ENCODE results near the gene COPE. TPM values are rescaled to one million over a fixed set of nuclear protein-coding genes. Genes with fewer than 3 reads are reported as not detected.

The COPE gene
- 100 to 1,000 TPM; 173 to 238 (median 197) TPM for total RNA-seq

DNA sequence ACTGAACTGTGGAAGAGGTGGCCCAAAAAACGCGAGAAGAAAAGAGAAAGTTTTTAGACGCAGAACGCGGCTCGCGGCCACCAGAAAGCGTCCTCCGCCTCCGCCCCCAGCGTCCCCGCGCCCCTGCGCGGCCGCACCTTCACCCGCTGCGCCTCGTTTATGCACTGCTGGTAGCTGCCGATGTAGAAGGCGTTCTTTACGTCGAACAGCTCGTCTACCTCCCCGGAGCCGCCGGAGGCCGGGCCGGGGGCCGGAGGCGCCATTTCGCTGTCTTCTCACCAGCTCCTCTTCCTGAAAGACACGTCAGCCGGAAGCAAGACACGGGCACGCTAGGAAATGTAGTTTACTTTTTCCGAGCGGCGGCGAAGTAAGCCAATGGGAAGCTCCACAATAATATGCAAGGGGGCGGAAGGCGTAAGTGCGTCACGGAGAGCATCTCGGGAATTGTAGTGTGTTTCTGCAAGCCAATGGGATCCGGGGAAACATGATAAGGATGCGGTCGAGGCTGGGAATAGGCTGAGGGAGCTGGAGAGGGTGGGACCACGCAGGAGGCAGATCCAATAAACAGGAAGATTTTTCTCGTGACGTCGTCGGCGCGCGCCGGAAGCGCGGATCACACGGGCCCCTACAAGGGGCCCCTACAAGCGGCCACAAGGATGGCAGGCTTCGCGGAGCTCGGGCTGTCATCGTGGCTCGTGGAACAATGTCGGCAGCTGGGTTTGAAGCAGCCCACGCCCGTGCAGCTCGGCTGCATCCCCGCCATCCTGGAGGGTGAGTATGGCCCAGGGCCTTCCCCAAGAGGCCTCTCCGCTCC, at the start of gene COPE, which contains the start of gene DDX49:
Gene COPE (minus strand): TSS at position 302 of the 814 bp plus-strand sequence. CDS start 39 bp downstream, at position 263.
Gene DDX49 (plus strand): TSS at position 630 of the 814 bp plus-strand sequence. CDS start 27 bp downstream, at position 657.
- intact Hi-C loops (cut with DNase I; ENCODE audit: low total_unique reads), result no loop called here
- H3K4me3 ChIP-seq (ENCODE audit: low read depth, poor library complexity, severe bottlenecking), result peak within 1 kb of the TSS; percentile 86
- 0% methylated on average over 49 to 60 of the region's 72 CpGs for WGBS, 2 donors
- TF ChIP-seq, protein P1, sequence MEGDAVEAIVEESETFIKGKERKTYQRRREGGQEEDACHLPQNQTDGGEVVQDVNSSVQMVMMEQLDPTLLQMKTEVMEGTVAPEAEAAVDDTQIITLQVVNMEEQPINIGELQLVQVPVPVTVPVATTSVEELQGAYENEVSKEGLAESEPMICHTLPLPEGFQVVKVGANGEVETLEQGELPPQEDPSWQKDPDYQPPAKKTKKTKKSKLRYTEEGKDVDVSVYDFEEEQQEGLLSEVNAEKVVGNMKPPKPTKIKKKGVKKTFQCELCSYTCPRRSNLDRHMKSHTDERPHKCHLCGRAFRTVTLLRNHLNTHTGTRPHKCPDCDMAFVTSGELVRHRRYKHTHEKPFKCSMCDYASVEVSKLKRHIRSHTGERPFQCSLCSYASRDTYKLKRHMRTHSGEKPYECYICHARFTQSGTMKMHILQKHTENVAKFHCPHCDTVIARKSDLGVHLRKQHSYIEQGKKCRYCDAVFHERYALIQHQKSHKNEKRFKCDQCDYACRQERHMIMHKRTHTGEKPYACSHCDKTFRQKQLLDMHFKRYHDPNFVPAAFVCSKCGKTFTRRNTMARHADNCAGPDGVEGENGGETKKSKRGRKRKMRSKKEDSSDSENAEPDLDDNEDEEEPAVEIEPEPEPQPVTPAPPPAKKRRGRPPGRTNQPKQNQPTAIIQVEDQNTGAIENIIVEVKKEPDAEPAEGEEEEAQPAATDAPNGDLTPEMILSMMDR (IDR thresholded peaks at IDR 0.05), result no peak
- peak in 1 of 2 donors; percentile 64 for TF ChIP-seq POLR2A (IDR thresholded peaks at IDR 0.05)
- peak; percentile 99 to 100 for DNase-seq (ENCODE audit: low spot score in 2 of 2)

DNA sequence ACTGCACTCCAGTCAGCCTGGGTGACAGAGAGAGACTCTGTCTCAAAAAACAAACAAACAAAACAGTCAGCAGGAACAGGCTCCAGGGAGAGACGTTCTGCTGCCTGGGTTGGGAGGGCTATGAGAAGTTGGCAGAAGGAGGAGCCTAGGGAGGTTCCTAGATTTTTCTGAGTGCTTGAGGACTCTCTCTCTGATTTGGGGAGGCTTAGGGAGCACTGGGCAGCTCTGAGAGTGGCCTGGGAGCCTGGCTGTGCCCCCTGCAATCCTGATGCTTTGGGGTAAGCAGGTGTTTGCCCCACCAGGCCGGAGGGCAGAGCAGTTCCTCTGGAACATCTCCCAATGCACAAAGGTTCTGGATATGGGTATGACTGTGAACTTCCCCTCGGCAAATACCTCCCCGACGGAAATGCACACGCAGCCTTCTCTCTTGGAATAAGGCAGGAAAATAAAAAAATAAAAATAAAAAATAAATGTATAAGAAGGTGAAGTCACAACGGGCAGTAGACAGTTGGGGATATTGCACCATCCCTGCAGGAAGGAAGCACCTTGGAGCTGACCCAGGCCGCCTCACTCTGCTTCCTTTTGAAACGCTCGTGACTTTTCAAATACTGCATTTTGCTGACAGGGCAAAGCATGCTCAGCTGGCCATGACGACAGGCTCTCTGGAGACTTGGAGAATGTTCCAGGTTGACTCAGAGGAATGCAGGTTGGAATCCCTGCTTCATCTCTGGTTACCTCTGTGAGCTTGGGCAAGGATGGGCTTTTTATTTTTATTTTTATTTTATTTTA, 48.4 kb upstream of the COPE start:
- no peak overlapping the region for H3K4me3 ChIP-seq (ENCODE audit: low read depth, poor library complexity, severe bottlenecking)
- TF ChIP-seq, protein P1 (IDR thresholded peaks at IDR 0.05), result no peak
- no peak for TF ChIP-seq POLR2A (IDR thresholded peaks at IDR 0.05)
- DNase-seq (ENCODE audit: low spot score in 2 of 2), result peak; percentile 80 to 96
- intact Hi-C loops (cut with DNase I; ENCODE audit: low total_unique reads), result no loop called here
- WGBS, 2 donors, result 25 to 34% methylated on average over 11 of the region's 11 CpGs

DNA sequence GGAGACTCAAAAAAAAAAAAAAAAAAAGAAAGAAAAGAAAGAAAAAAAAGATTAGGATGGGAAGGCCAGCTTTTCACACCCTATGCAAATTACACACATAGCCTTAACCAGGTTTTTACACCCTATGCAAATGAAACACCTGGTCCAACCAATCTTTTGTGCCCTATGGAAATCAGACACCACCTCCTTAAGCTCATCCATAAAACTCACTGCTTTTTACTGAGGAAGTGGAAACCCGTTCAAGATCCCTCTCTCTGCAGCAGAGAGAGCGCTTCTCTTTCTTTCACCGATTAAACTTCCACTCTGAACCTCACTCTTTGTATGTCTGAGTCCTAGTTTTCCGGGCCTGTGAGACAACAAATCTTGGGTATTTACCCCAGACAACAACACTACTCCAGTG, 47.1 kb upstream of the COPE start:
- DNase-seq (ENCODE audit: low spot score in 2 of 2), result no peak
- no peak overlapping the region for H3K4me3 ChIP-seq (ENCODE audit: low read depth, poor library complexity, severe bottlenecking)
- 41 to 47% methylated on average over 4 of the region's 4 CpGs for whole genome bisulfite sequencing, 2 donors
- no peak for TF ChIP-seq POLR2A (IDR thresholded peaks at IDR 0.05)
- TF ChIP-seq, protein P1 (IDR thresholded peaks at IDR 0.05), result no peak
- intact Hi-C loops (cut with DNase I; ENCODE audit: low total_unique reads), result no loop called here

DNA sequence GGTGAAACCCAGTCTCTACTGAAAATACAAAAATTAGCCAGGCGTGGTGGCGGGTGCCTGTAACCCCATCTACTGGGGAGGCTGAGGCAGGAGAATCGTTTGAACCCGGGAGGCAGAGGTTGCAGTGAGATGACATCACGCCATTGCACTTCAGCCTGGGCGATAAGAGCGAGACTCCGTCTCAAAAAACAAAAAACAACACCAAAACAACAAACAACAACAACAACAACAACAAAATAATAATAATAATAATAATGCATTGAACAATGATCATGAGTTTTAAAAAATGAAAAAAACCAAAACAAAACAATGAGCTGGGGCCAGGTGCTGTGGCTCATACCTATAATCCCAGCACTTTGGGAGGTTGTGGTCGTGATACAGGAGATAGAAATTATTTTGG, 44.9 kb upstream of the COPE start:
- H3K4me3 ChIP-seq (ENCODE audit: low read depth, poor library complexity, severe bottlenecking), result no peak overlapping the region
- TF ChIP-seq POLR2A (IDR thresholded peaks at IDR 0.05), result no peak
- TF ChIP-seq, protein P1 (IDR thresholded peaks at IDR 0.05), result no peak
- intact Hi-C loops (cut with DNase I; ENCODE audit: low total_unique reads), result no loop called here
- DNase-seq (ENCODE audit: low spot score in 2 of 2), result no peak
- 89 to 92% methylated on average over 9 of the region's 9 CpGs for WGBS, 2 donors

DNA sequence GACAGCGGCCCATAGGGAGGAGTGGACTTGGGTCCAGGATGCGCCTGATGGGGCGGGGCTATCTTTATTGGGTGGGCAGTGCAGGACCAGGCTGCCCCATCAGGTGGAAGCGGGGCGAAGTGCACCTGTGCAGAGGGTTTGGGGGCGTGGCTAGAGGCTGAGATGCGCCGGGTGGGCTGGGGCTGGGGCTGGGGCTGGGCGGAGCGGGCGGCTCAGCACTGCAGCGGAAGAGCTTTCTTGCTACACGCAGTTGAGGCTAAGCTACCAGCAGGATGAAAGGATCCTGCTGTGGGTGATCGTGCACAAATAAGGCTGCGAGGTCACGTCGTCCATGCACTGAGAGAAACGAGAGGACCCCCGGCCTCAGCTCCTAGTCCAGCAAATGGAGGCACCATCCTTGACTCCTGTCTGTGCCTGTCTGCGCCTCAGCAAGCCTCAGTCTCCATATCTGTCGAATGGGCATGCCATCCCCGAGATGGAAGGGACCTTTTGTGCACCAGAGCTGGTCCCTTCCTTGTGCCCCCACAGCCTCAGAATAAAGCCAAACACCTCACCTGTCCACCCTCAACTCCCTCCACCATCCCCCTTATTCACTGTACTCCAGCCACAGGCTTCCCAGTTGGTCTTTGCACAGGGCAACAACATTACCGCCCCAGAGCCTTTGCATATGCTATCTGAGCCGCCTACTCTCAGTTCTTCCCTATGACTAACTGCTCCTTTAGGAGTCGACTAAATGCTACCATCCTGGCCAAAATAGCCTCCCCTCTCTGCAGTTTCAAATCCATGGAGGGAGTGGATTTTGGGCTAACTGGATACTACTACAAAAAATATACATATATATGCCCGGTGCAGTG, 42.8 kb upstream of the COPE start:
- no peak for DNase-seq (ENCODE audit: low spot score in 2 of 2)
- WGBS, 2 donors, result 25 to 26% methylated on average over 26 of the region's 26 CpGs
- intact Hi-C loops (cut with DNase I; ENCODE audit: low total_unique reads), result no loop called here
- H3K4me3 ChIP-seq (ENCODE audit: low read depth, poor library complexity, severe bottlenecking), result no peak overlapping the region
- no peak for TF ChIP-seq POLR2A (IDR thresholded peaks at IDR 0.05)
- TF ChIP-seq, protein P1 (IDR thresholded peaks at IDR 0.05), result no peak

All from lower leg skin (tissue), 4 donors.